HL-60 (cell line): ENCODE results near the gene ARHGAP26.
A peak's percentile ranks its signal among the peaks of the same experiment; 100 is the strongest.

ENCODE experiments used
- DNase-seq, 2 experiments: peaks; one replicate each; pipeline ENCODE4 v3.0.0-alpha.2; 2010 to 2020; ENCODE audit warnings: low read depth in 1 of 2, low spot score in 1 of 2
- H3K27ac ChIP-seq: fragments of 250-450 bp; sonication (Bioruptor Pico); replicated peaks from 2 replicates; pipeline ENCODE4 v1.5.1; 2020; ENCODE audit warnings: mild to moderate bottlenecking, moderate library complexity
- H3K27me3 ChIP-seq: fragments of 250-450 bp; sonication (Bioruptor Pico); 2 replicates; pipeline ENCODE4 v1.5.1; 2021; ENCODE audit warnings: mild to moderate bottlenecking, moderate library complexity; ENCODE audit not compliant: insufficient read depth, poor library complexity, severe bottlenecking
- H3K4me3 ChIP-seq: replicated peaks from 2 replicates; pipeline ENCODE4 v1.5.1; 2011; ENCODE audit warnings: mild to moderate bottlenecking, control low read depth, low read length; ENCODE audit not compliant: insufficient read depth
- GABPA ChIP-seq: IDR thresholded peaks from 2 replicates; pipeline ENCODE4 v1.6.1; 2012; ENCODE audit warnings: low read depth
- POLR2AphosphoS5 ChIP-seq: IDR thresholded peaks from 2 replicates; pipeline ENCODE4 v1.6.1; 2012; ENCODE audit warnings: low read depth
- SPI1 ChIP-seq: IDR thresholded peaks from 2 replicates; pipeline ENCODE4 v1.6.1; 2012; ENCODE audit warnings: low read depth, mild to moderate bottlenecking, borderline replicate concordance
- TF ChIP-seq, protein P1 (sequence below): IDR thresholded peaks from 2 replicates; pipeline ENCODE4 v1.6.1; 2012; ENCODE audit warnings: low read depth; ENCODE audit not compliant: insufficient replicate concordance
- TF ChIP-seq, protein P2 (sequence below): IDR thresholded peaks from one replicate; pipeline ENCODE4 v1.5.1; 2011; ENCODE audit warnings: low read length, control low read depth, inconsistent platforms; ENCODE audit not compliant: insufficient read depth

Gene ARHGAP26

DNA sequence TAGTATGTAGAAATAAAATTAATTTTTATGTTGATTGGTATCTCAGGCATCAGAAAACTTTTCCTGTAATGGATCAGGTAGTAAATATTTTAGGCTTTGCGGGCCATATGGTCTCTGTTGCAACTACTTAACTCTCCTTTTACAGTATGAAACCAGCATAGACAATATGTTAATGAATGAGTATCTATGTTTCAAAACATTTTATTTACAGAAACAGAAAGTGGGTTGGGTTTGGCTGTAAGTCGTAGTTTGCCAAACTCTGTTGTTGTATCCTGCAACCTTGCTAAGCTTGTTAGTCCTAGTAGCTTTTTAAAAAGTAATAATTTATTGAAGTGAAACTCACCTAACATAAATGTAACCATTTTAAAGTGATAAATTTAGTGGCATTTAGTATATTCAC lies 501.3 kb downstream of the ARHGAP26 start:
- no peak for DNase-seq

DNA sequence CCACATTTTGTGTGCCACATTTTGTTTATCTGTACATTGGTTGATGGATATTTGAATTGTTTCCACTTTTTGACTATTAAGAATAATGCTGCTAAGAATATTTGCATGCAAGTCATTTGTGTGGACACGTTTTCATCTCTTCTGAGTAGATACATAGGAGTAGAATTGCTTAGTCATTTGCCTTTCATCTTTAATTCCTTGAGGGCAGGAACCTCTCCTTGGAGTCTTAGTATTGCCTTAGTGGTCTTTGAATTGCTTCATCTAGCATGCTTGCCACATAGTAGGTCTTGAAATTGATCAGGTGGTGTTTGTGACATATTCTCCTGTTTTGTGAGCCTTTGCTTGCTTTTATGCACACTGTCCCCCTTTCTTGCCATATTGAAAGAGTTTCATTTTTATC lies 504.8 kb downstream of the ARHGAP26 start:
- DNase-seq = no peak
- no peak for TF ChIP-seq SPI1
- no peaks in the 10 kb centered on the region for H3K27me3 ChIP-seq
- no peak overlapping the region for H3K4me3 ChIP-seq
- peak overlapping the region; percentile 24 for H3K27ac ChIP-seq

More for the DNA sequence above, 501.3 kb downstream of the ARHGAP26 start:
- no peaks in the 10 kb centered on the region for H3K27me3 ChIP-seq
- no peak overlapping the region for H3K27ac ChIP-seq
- no peak overlapping the region for H3K4me3 ChIP-seq
- TF ChIP-seq GABPA (no peak), SPI1 (no peak), POLR2AphosphoS5 (no peak)
- TF ChIP-seq, protein P1, sequence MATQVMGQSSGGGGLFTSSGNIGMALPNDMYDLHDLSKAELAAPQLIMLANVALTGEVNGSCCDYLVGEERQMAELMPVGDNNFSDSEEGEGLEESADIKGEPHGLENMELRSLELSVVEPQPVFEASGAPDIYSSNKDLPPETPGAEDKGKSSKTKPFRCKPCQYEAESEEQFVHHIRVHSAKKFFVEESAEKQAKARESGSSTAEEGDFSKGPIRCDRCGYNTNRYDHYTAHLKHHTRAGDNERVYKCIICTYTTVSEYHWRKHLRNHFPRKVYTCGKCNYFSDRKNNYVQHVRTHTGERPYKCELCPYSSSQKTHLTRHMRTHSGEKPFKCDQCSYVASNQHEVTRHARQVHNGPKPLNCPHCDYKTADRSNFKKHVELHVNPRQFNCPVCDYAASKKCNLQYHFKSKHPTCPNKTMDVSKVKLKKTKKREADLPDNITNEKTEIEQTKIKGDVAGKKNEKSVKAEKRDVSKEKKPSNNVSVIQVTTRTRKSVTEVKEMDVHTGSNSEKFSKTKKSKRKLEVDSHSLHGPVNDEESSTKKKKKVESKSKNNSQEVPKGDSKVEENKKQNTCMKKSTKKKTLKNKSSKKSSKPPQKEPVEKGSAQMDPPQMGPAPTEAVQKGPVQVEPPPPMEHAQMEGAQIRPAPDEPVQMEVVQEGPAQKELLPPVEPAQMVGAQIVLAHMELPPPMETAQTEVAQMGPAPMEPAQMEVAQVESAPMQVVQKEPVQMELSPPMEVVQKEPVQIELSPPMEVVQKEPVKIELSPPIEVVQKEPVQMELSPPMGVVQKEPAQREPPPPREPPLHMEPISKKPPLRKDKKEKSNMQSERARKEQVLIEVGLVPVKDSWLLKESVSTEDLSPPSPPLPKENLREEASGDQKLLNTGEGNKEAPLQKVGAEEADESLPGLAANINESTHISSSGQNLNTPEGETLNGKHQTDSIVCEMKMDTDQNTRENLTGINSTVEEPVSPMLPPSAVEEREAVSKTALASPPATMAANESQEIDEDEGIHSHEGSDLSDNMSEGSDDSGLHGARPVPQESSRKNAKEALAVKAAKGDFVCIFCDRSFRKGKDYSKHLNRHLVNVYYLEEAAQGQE = no peak
- TF ChIP-seq, protein P2, sequence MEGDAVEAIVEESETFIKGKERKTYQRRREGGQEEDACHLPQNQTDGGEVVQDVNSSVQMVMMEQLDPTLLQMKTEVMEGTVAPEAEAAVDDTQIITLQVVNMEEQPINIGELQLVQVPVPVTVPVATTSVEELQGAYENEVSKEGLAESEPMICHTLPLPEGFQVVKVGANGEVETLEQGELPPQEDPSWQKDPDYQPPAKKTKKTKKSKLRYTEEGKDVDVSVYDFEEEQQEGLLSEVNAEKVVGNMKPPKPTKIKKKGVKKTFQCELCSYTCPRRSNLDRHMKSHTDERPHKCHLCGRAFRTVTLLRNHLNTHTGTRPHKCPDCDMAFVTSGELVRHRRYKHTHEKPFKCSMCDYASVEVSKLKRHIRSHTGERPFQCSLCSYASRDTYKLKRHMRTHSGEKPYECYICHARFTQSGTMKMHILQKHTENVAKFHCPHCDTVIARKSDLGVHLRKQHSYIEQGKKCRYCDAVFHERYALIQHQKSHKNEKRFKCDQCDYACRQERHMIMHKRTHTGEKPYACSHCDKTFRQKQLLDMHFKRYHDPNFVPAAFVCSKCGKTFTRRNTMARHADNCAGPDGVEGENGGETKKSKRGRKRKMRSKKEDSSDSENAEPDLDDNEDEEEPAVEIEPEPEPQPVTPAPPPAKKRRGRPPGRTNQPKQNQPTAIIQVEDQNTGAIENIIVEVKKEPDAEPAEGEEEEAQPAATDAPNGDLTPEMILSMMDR = no peak

DNA sequence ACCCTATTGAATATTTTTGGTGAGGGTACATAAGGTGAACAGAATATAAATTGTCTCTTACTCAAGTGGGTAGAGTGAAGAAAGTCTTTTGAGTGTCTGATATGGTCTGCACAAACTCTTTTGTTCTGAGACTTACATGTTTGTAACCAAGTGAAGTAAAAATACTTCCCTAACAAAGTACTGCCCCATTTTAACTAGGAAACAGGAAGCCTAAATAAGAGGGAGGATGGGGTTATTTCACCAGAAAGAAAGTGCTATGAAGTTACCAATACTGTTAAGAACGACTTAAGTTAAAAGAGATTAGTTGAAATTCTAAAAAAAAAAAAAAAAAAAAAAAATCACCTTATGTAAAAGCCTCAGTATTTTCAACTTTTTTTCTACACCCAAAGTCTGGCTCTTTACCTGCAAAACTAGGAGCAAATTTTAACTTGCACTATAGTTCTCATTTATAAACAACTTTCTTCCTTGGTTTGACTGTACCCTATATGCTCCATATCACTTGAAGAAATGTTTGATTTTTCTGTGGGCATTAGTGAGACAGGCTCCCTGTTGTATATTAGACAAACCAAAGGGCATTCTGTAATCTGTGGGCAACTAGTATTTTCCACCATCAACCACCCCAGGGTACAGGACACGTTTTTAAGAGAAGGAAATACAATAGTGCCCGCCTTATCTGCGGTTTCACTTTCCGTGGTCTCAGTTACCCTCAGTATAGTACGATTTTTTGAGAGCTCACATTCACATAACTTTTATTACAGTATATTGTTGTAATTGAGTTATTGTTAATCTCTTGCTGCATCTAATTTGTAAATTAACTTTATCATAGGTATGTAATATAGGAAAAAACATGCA lies 505.6 kb downstream of the ARHGAP26 start:
- peak overlapping the region; percentile 24 for H3K27ac ChIP-seq
- DNase-seq = peak in 1 of 2 experiments; percentile 4
- peak; percentile 48; the same call in 1 of the 2 replicates for TF ChIP-seq SPI1
- TF ChIP-seq, protein P2 = no peak
- H3K27me3 ChIP-seq = no peaks in the 10 kb centered on the region
- no peak overlapping the region for H3K4me3 ChIP-seq

DNA sequence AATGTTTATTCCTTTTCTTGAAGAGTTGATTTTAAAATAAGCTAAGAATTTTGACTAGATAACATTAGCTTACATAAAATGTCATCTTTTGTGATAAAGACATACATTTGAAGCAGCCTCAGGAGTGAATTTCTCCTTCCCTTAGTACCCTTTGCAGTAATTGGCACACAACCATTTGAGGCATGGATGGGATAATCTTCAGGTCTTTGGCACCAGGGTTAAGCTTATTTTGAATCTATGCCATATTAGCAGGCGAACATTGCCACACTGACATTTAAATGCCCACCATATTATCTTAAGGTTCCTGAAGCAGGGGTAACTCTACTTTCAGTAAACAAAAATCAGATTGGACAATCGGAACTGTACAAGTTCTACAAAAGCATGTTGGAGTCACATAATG lies 507.4 kb downstream of the ARHGAP26 start:
- H3K4me3 ChIP-seq = no peak overlapping the region
- no peaks in the 10 kb centered on the region for H3K27me3 ChIP-seq
- H3K27ac ChIP-seq = no peak overlapping the region
- no peak for DNase-seq
- TF ChIP-seq, protein P2 = no peak
- TF ChIP-seq POLR2AphosphoS5 (no peak), GABPA (no peak), SPI1 (no peak)
